AG04449 (cell line): ENCODE data around the gene KCNN1.

ENCODE experiments used
- CTCF ChIA-PET: fragments of 350-600 bp; formaldehyde crosslinking; extraction: SDS; loops from one replicate; lab custom pipeline; 2021; ENCODE audit warnings: antibody characterized with exemption; lab: Yijun Ruan, JAX
- POLR2A ChIA-PET: fragments of 400-600, 350-600 bp; formaldehyde crosslinking; extraction: SDS; loops from one replicate; lab custom pipeline; 2020; ENCODE audit warnings: antibody characterized with exemption, inconsistent platforms; lab: Yijun Ruan, JAX
- DNase-seq: peaks from one replicate; pipeline ENCODE4 v3.0.0-alpha.2; 2010; ENCODE audit warnings: low read depth, low spot score
- H3K4me3 ChIP-seq: 2 replicates; pipeline ENCODE4 v1.5.1; 2011; ENCODE audit warnings: low read depth, mild to moderate bottlenecking, control low read depth, low read length
- CTCF ChIP-seq: IDR thresholded peaks from one replicate; pipeline ENCODE4 v1.5.1; 2011; ENCODE audit warnings: mild to moderate bottlenecking, moderate library complexity, low read length, control low read depth, inconsistent platforms; ENCODE audit not compliant: insufficient read depth; ENCODE audit errors: missing control alignments

KCNN1 gene

DNA sequence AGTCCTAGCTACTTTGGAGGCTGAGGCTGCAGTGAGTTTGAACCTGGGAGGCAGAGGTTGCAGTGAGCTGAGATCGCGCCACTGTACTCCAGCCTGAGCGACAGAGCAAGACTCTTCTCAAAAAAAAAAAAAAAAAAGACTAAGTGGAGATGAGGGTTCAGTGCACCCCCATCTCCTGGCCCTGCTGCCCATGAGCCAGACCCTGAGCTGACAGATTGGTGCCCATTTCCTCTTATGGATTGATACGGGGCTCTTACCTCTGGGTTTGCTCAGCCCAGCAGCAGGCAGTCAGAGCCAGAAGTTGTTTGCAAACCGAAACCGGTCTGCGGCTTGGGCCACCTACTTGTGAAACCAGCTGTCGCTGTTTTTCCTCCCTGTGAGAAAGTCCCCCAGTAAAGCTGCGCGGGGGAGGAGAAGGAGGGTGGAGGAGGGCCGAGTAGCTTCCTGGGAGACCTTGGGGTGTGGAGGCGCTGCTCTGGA lies 78.0 kb downstream of the KCNN1 start:
- DNase-seq: no peak
- H3K4me3 ChIP-seq: peak overlapping the region; percentile 49
- ChIA-PET POLR2A (no interaction called here), CTCF (interaction anchor here (1.0 to 2.4 kb wide), 5 partner anchors 12 to 39 kb away, joined by 3 to 12 read pairs (median 7); partner anchors contain the start of gene ARRDC2)
- no peak for TF ChIP-seq CTCF

- peak overlapping the region; percentile 49 for H3K4me3 ChIP-seq
- no peak for TF ChIP-seq CTCF
- POLR2A ChIA-PET: no interaction called here
- CTCF ChIA-PET: interaction anchor here (1.0 to 2.4 kb wide), 5 partner anchors 11 to 39 kb away, joined by 3 to 12 read pairs (median 7); partner anchors contain the start of gene ARRDC2
- DNase-seq: no peak
Observed at GRCh38 chr19:18045307-18046050, 78.6 kb downstream of the KCNN1 start.

- no peak for DNase-seq
- H3K4me3 ChIP-seq: no peak overlapping the region
- CTCF ChIA-PET: interaction anchor here (2.0 to 2.4 kb wide), 3 partner anchors 10 to 39 kb away, joined by 7 to 12 read pairs (median 11); partner anchors contain the start of gene ARRDC2
- POLR2A ChIA-PET: no interaction called here
- TF ChIP-seq CTCF: no peak
Observed at GRCh38 chr19:18046059-18046718, 79.3 kb downstream of the KCNN1 start.

- no peak for DNase-seq
- ChIA-PET POLR2A (no interaction called here), CTCF (interaction anchor here (1.0 to 1.3 kb wide), 2 partner anchors 10 to 42 kb away, joined by 3 to 7 read pairs; no protein-coding TSS in a partner anchor)
- no peak overlapping the region for H3K4me3 ChIP-seq
- no peak for TF ChIP-seq CTCF
Observed at GRCh38 chr19:18049385-18049784, 82.5 kb downstream of the KCNN1 start.
